NCI-H1048 (cell line): ENCODE data around the gene BMP8A.
"Not testable (repeated sequence)": the region's sequence is repeated elsewhere in the genome, so short reads cannot be mapped to it uniquely, and the experiment has no call there.

Source experiments
- DNase-seq: peaks from one replicate; lab custom pipeline; 2025; lab: John Stamatoyannopoulos, UW

The BMP8A gene

GRCh38 chr1:39491146-39491921 lies at the start of gene BMP8A:
Gene BMP8A (plus strand): TSS chr1:39491636. CDS start chr1:39491992, 356 bp downstream.
- DNase-seq: no peak

GRCh38 chr1:39441797-39442196 lies 49.6 kb upstream of the BMP8A start:
- no peak for DNase-seq

GRCh38 chr1:39445573-39445972 lies 45.9 kb upstream of the BMP8A start:
- DNase-seq: no peak

GRCh38 chr1:39446986-39447567 lies 44.4 kb upstream of the BMP8A start:
- DNase-seq: no peak

GRCh38 chr1:39450041-39450440 lies 41.4 kb upstream of the BMP8A start:
- not testable (repeated sequence) for DNase-seq

- no peak for DNase-seq
These were observed 40.4 kb upstream of the BMP8A start for GRCh38 chr1:39450956-39451606.

GRCh38 chr1:39452081-39452480 lies 39.4 kb upstream of the BMP8A start:
- DNase-seq: no peak

GRCh38 chr1:39452540-39452939 lies 38.9 kb upstream of the BMP8A start:
- no peak for DNase-seq

GRCh38 chr1:39453603-39454002 lies 37.8 kb upstream of the BMP8A start:
- DNase-seq: no peak

GRCh38 chr1:39458991-39459390 lies 32.4 kb upstream of the BMP8A start:
- DNase-seq: no peak

- no peak for DNase-seq
These were observed 29.4 kb upstream of the BMP8A start for GRCh38 chr1:39462074-39462473.

- no peak for DNase-seq
These were observed 24.9 kb upstream of the BMP8A start for GRCh38 chr1:39466413-39467107.

GRCh38 chr1:39467108-39467720 lies 24.2 kb upstream of the BMP8A start:
- not testable (repeated sequence) for DNase-seq

- no peak for DNase-seq
These were observed 22.3 kb upstream of the BMP8A start for GRCh38 chr1:39469150-39469549.

- no peak for DNase-seq
These were observed 21.4 kb upstream of the BMP8A start for GRCh38 chr1:39470040-39470439.

- DNase-seq: no peak
These were observed 18.6 kb upstream of the BMP8A start for GRCh38 chr1:39472826-39473225.

- DNase-seq: no peak
These were observed 18.1 kb upstream of the BMP8A start for GRCh38 chr1:39473324-39473723.

GRCh38 chr1:39474810-39475209 lies 16.6 kb upstream of the BMP8A start:
- DNase-seq: no peak

GRCh38 chr1:39475551-39475950 lies 15.9 kb upstream of the BMP8A start:
- not testable (repeated sequence) for DNase-seq

GRCh38 chr1:39478126-39478915 lies 13.1 kb upstream of the BMP8A start:
- DNase-seq: no peak

- no peak for DNase-seq
These were observed 10.1 kb upstream of the BMP8A start for GRCh38 chr1:39481289-39481688.
